GM19025 (cell line): ENCODE results near the gene USP20.

Experiments used
- ATAC-seq: cut with Tn5 transposase; IDR thresholded peaks from one replicate; pipeline ENCODE4 v1.9.1; 2021; ENCODE audit warnings: mild to moderate bottlenecking, low read depth, moderate library complexity; ENCODE audit not compliant: unreplicated experiment

USP20 gene

GRCh38 chr9:129851821-129852220 lies 16.6 kb downstream of the USP20 start:
- ATAC-seq, result no peak

DNA sequence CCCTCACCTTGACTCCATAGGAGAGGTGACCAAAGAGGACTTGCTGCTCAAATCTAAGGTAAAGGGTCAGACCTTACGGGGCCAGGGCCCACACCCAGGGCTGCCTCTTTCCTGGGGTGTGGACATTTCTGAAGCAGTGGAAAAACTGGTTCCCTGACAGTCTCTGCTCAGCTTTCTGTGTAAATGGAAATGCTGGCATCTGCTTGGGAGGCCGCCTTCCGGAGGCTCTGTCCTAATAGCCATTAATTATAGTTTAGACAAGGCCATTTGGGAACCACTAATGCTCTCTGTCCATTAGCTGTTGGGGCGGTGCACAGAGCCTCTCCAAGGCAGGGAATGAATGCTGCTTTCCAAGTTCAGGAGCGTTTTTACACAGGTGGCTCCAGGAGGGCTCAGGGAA lies 17.3 kb downstream of the USP20 start:
- ATAC-seq, result no peak

- ATAC-seq, result no peak
These were observed 18.4 kb downstream of the USP20 start for GRCh38 chr9:129853614-129854013.

- no peak for ATAC-seq
These were observed 19.4 kb downstream of the USP20 start for GRCh38 chr9:129854588-129855110.

GRCh38 chr9:129857207-129857606 lies 21.9 kb downstream of the USP20 start:
- ATAC-seq, result no peak

DNA sequence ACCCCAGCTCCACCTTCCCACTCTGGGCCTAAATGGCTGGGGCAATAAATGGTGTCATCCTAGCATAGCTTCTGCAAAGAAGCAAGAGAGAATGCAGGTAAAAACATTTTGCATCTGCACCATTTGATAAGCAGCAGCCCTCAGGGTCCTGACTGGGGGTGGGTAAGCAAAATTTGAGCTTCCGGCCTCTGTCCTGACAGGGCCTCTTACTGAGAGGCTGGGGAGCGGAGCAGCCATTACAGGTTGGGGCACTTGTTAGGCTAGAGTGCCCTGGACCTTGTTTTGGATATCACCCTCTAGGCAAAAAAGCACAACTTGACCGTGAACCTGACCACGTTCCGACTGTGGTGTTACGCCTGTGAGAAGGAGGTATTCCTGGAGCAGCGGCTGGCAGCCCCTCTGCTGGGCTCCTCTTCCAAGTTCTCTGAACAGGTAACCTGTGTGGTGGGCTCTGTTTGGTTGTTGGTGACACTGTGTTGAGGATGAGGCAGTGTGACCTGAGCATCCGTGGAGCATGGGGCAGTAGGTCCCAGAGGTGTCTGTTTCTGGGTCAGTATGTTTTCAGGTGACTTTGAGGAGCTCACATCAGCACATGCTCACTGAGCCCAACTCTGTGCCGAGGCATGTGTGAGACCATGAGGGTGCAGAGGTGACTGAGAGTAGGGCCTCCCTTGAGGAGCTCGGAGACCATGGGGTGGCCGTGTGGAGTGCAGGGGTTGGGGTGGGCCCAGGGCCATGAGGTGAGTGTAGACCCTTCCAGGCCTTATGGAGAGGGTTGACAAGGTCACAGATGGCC lies 23.1 kb downstream of the USP20 start:
- ATAC-seq, result no peak

- ATAC-seq, result no peak
These were observed 25.6 kb downstream of the USP20 start for GRCh38 chr9:129860653-129861446.

GRCh38 chr9:129861447-129861827 lies 26.2 kb downstream of the USP20 start:
- ATAC-seq, result no peak

DNA sequence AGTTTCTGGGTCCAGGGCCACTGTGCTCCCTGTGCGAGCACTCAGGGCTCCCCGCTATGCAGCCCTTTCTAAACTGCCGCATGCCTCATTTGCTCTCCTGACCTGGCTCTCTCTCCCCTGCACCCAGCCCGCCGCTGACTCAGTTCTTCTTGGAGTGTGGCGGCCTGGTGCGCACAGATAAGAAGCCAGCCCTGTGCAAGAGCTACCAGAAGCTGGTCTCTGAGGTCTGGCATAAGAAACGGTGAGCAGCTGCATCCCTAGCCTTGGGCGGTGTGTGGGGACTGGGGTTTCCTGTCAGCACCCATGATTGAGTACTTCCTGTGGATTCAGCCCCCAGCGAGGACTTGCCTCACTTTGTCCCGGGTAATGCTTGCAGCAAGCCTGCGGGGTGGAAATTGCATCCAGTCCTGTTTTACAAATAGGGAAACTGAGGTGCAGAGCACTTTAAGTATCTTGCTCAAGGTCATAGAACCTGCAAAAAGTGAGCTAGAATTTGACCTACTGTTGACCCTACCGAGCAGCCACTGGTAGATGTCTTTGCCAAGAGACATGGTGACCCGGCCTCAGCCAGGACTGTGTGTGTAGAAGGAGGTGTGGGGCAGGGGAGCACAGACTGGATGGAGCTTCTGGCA lies 27.9 kb downstream of the USP20 start:
- ATAC-seq, result no peak

- no peak for ATAC-seq
These were observed 29.9 kb downstream of the USP20 start for GRCh38 chr9:129864991-129865647.

- no peak for ATAC-seq
These were observed 30.5 kb downstream of the USP20 start for GRCh38 chr9:129865668-129866320.

DNA sequence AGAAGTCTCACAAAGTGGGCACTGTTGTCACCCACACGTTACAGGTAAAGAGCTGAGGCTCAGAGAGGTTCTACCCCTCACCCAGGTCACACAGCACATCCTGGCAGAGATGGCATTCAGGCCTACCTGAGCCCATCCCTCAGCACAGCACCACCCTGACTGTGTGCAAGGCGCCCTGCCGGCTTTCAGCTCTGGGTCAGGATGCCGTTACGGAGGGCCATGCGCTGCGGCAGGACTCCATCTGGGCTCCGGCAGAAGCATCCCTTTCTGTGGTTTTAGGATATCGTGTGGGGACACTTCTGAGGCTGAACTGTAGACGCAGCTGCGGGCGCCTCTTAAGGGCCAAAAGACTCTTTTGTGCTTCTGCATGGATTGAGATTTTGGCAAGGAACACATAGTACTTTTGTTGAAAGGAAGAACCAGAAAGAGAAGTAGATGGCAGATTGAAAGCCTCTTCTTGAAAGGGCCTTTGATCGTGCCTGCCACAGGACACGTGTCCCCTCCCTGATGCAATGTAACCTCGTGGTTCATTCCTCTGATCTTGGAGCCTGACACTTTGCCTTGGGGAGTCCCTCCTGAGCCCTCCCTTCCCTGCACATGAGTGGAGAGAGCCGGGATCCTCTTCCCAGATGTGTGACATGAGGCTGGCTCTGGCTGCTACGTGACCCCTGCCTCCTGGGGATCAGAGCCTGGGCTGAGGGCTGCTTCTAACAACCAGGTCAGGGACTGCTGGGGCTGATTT lies 31.3 kb downstream of the USP20 start:
- ATAC-seq, result no peak

- no peak for ATAC-seq
These were observed 32.1 kb downstream of the USP20 start for GRCh38 chr9:129867136-129868022.

DNA sequence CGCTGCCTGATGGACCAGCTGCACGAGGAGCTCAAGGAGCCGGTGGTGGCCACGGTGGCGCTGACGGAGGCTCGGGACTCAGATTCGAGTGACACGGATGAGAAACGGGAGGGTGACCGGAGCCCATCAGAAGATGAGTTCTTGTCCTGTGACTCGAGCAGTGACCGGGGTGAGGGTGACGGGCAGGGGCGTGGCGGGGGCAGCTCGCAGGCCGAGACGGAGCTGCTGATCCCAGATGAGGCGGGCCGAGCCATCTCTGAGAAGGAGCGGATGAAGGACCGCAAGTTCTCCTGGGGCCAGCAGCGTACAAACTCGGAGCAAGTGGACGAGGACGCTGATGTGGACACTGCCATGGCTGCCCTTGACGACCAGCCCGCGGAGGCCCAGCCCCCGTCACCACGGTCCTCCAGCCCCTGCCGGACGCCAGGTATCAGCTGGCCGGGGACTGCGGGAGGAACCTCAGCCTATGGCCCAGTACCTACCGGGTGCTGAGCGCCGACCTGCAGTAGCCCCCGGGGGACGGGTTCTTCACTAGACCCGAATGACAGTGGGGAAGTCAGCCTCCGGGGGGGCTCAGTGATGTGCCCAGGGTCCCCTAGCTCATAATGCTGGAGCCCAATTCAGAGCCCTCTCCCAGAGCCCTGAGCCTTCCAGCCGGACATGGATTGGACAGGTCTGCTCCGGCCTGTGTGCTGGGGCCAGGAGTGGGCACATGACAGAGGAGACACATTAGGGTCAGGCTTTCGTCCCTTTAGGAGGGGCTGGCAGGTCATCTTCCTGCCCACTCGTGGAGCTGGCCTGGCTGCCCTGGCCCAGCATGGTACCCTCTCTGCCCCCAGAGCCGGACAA lies 33.0 kb downstream of the USP20 start:
- ATAC-seq, result no peak

DNA sequence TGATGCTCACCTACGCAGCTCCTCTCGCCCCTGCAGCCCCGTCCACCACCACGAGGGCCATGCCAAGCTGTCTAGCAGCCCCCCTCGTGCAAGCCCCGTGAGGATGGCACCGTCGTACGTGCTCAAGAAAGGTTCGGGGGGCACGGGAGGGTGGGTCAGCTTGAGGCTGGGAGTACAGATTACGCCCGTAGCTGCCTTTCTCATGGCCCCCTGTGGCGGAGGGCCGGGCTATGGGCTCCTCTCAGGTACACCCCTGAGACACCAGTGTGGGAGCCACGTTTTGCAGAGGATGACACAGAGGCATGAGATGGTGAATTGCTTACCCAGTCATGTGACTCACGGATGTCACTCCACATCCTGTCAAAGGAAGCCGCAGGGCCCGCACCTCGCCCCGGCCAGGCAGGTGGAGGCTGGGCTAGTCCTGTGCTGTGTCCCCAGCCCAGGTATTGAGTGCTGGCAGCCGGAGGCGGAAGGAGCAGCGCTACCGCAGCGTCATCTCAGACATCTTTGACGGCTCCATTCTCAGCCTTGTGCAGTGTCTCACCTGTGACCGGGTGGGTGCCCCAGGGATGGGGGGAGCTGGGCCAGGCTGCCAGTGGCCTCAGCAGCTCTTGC lies 33.7 kb downstream of the USP20 start:
- no peak for ATAC-seq

DNA sequence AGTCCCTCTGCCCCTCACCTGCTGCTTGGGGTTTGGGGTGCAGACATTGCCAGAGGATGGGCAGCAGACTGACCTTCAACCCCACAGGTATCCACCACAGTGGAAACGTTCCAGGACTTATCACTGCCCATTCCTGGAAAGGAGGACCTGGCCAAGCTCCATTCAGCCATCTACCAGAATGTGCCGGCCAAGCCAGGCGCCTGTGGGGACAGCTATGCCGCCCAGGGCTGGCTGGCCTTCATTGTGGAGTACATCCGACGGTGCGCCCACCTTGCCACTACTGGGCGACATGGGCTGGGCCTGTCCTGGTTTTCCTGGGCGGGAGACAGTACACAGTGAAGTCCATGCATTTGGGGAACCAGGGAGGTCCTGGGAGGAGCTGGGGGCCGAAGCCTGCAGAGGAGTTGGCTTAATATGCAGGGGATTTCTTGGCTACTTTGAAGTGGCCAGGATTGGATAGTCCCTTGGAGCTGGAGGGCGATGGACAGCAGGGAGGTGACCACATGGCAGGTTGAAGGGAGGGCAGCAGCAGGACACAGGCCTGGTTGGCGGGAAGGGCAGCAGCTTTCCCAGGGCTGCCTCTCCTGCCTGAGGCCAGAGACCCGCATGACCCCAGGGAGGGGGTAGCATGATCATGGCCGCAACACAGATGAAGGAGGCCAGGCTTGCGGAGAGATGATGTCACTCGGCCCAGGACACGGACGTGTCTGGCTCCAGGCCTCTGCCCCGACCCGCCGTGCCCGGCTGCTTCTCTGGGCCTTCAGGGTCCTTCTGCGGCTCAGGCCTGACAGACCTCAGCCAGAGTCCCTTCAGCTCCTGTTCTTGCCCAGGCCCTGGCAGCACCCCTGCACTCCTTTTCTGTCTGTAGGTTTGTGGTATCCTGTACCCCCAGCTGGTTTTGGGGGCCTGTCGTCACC lies 34.6 kb downstream of the USP20 start:
- ATAC-seq, result no peak
